GM12874 (cell line): Measurements from ENCODE around the gene PHTF2.

Source experiments
- CTCF ChIP-seq: IDR thresholded peaks from 2 replicates; pipeline ENCODE4 v1.5.1; 2011; ENCODE audit warnings: low read depth, mild to moderate bottlenecking, control low read depth, low read length, moderate library complexity; ENCODE audit not compliant: insufficient read depth

The PHTF2 gene

DNA sequence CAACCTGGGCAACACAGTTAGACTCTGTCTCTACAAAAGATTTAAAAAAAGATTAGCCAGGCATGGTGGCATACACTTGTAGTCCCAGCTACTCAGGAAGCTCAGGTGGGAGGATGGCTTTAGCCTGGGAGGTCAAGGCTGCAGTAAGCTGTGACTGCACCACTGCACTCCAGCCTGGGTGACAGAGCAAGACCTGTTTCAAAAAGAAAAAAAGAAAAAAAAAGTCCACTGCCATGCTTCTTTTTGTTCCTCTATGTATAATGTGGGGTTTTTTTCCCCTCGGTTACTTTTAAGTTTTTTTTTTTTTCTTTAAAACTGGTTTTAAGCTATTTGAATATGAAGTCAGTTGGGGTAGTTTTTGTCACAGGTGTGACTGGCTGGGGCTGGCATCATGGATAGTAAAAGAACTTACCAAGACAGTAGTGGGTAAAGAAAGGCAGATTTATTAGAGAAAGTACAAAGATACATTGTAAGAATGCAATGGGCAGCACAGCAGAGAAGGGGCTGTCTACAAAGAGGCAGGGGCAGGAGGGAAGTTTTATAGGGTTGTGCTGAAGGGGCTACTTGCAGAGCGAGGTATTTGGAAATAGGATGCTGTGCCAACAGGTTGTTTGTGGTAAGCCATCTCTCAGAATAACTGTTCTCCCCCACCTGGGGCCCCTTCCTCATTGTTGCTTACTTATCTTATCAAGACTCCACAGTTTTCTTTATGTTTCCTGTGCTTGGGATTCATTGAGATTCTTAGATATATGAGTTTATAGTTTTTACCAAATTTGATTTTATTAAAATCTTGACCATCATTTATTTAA, 177.3 kb downstream of the PHTF2 start:
- TF ChIP-seq CTCF: no peak

- no peak for TF ChIP-seq CTCF
Observed at GRCh38 chr7:77979219-77979618, 180.6 kb downstream of the PHTF2 start.

DNA sequence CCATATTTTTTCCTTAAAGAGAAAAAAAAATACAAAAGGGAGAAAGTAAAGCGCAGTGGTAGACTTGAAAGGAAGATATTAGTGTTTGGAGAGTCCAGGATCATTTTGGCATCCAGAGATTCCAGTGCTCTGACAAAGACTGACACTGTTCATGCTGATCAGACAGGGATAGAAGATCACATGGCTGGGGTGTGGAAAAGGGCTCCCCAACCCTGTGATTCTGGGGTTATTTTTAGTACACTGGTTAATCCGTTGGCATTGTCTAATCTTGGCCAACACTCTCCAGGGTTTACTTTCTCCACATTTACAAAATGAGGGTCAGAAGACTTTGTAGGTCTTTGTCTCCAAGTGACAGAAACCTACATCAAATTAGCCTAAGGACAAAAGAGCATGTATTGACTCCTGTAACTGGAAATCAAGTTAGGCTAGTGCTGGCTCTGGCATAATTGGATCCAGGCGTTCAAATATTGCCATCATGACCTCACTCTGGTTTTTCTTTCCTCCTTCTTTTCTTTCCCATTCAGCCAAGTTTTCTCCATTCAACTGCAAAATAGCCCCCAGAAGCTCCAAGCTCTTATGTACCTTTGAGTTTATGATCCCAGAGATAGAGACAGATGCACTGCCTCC, 181.6 kb downstream of the PHTF2 start:
- no peak for TF ChIP-seq CTCF

DNA sequence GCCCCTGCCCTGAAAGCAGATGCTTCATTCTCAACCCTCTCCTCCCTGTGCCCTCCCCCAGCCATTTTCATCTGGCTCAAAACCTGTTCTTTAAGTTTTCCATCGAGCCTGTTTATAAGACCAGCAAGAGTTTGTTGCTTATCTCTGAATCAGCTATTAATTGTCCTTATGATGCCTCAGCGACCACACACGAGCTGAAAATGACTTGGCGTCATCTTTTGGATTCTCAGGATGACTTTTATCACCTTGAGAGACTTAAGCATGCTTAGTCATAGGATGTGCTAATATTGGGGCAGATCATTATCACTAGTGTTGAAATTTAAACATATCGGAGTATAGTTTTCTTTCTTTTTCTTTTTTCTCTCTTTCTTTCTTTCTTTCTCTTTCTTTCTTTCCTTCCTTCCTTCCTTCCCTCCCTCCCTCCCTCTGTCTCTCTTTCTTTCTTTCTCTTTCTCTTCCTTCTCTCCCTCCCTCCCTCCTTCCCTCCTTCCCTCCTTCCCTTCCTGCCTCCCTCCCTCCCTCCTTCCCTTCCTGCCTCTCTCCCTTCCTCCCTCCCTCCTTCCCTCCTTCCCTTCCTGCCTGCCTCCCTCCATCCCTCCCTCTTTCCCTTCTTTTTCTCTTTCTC, 184.5 kb downstream of the PHTF2 start:
- TF ChIP-seq CTCF: no peak

DNA sequence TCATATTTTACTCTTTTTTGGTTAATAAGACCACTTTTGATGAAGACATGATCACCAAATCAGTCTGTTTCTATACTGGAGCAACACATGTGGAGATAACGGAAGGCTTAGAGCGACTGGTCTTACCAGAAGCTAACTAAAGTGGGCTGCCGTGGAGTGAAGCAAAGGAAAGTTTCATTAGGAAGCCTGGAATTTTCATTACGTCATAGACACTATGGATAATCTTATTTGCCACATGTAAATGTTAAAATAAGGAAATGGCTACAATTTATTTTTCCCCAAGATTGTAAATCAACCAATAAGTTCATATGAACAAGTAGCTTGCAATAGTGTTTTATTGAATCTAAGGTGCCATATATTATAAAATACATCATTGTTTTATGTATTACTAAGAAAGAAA, 185.4 kb downstream of the PHTF2 start:
- no peak for TF ChIP-seq CTCF

- TF ChIP-seq CTCF: no peak
Observed at GRCh38 chr7:77985232-77985973, 186.8 kb downstream of the PHTF2 start.

GRCh38 chr7:77985974-77986339, 187.4 kb downstream of the PHTF2 start:
- TF ChIP-seq CTCF: no peak
